Jurkat, Clone E6-1 (cell line): ENCODE results near the gene MICAL1.
"Not testable (repeated sequence)": the region's sequence is repeated elsewhere in the genome, so short reads cannot be mapped to it uniquely, and the experiment has no call there.

Experiments used
- DNase-seq: peaks from one replicate; pipeline ENCODE4 v3.0.0-alpha.2; 2011; ENCODE audit warnings: low read depth, low spot score
- H3K4me3 ChIP-seq: 2 replicates; pipeline ENCODE4 v1.5.1; 2011; ENCODE audit warnings: mild to moderate bottlenecking, low read length, control low read depth, moderate library complexity

The MICAL1 gene

DNA sequence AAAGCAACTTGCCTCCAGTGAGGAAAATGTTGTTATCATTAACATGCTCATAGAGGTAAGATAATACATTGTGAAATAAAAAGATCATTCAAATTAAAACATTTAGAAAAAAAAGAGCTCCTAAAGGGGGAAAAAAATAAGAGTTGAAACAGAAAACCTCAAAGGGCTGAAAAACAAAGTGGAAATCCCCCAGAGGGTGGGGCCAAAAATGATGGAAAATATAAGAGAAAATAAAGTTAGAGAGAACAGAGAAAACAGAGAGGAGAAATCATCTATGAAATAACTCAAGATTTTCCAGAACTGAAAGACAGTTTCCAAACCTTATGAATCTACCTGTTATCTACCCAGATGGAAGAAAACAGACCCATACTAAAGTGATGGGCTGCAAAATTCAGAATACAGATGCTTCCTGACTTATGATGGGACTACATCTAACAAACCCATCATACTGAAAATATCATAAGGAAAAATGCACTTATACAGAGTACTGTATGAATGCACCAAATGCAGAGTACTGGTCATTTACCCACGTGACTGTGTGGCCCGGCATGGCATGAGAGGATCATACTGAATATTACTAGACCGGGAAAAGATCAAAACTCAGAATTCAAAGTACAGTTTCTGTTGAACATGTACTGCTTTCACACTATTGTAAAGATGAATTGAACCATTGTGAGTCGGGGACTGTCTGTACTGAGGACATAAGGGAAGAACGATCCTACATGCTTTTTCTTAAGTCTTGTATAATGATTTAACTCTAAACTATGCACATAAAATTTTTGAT lies 23.5 kb upstream of the MICAL1 start:
- no peak for DNase-seq
- H3K4me3 ChIP-seq = no peak overlapping the region

DNA sequence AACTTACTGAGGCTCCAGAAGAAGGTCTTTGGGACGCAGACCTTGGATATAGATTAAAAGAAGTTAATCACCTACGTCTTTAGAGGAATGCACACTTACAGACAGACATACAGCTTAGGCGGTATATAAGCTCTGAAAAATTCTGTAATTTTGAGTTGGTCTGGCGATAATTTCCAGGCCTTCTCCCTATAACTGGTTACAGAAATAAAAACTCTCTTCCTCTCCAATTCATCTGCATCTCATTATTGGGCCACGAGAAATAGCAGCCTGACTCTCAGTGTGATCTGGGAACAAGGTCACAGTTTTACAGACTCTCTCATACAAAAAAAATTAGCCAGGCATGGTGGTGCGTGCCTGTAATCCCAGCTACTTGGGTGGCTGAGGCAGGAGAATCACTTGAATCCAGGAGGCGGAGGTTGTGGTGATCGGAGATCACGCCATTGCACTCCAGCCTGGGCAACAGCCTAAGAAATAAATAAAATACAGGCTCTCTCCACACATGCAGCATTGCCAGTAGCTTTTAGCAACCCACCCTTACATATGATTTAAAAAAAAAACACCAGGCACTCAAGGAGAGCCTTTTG lies 22.7 kb upstream of the MICAL1 start:
- no peak overlapping the region for H3K4me3 ChIP-seq
- DNase-seq = no peak

DNA sequence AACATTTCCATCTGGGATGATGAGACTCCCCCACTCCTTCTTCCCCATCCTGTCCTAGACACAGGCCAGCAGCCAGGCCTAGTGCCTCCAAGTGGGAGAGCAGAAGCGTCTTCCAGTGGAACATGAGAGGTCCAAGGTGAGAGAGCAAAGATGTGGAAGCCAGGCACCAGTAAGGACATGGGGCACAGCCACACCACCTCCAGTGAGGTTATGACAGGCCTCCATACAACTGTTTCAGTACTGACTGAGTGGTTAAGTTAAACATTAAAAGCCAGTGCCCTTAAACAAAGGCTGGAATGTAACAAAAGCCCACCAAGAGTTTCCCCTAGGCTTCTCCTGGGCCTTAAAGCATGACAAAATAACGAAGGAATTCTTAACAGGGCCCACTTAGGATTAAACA lies 22.2 kb upstream of the MICAL1 start:
- no peak for DNase-seq
- H3K4me3 ChIP-seq = no peak overlapping the region

DNA sequence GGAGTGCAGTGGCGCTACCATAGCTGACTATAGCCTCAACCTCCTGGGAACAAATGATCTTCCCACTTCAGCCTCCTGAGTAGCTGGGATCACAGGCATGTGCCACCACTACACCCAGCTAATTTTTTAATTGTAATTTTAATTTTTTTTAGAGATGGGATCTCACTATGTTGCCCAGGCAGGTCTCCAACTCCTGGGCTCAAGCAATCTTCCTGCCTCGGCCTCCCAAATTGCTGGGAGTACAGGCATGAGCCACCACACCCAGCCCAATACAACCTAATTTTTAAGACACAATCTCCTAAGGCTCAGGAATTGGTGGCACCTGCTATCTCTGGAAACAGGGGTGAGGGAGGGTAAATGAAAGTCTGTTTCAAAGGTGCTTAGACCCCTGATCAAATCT lies 21.6 kb upstream of the MICAL1 start:
- DNase-seq = no peak
- no peak overlapping the region for H3K4me3 ChIP-seq

DNA sequence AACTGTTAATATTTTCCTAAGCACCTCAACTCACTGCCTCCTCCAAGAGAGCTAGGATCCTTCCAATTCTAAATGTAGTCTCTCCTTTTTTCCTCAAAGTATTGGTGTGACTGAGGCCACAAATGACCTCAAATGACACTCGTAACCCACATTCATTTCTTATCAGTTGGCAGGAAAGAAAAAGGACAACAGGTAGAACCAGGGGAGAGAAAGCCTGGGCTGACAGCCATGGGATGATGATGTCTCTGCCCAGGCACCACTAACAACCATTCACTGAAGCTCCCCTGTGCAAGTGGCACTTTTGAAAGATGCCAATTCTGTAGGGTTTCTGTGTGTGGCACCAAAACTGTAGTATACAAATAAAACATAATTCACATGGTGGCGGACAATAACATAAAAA lies 20.1 kb upstream of the MICAL1 start:
- no peak for DNase-seq
- H3K4me3 ChIP-seq = no peak overlapping the region

DNA sequence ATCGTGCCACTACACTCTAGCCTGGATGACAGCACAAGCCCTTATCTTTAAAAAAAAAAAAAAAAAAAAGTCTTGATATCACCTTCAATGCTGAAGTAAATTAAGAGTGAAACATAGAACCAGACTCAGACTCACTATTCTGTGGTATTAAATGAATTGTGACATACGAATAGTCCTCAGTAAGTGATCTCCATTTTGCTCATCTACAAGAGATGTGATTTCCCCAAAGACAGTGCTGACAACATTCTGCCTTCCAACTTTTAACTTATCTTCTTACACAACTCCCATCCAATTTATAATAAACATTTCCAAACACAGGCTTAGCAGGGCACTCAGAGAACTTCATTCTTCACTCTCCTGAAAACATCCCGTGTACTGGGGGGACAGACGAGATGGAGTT lies 19.4 kb upstream of the MICAL1 start:
- no peak overlapping the region for H3K4me3 ChIP-seq
- DNase-seq = no peak

DNA sequence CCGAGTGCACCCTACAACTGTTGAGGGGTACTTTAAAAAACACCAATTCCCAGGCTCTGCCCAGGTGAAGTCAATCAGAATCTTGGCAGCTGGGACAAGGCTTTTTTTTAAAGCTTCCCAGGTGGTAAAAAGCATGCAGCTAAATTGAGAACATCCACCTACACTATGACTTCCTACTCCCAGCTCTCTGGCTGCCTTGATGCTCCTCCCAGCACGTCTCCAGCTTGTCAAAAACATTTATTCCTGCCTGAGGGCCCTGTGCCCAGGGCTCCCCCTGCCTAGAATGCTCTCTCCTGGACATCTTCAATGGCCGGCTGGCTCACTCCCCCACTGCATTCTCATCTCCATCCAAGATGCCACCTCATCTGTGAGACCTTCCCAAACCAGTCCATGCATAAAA lies 17.5 kb upstream of the MICAL1 start:
- H3K4me3 ChIP-seq = no peak overlapping the region
- no peak for DNase-seq

DNA sequence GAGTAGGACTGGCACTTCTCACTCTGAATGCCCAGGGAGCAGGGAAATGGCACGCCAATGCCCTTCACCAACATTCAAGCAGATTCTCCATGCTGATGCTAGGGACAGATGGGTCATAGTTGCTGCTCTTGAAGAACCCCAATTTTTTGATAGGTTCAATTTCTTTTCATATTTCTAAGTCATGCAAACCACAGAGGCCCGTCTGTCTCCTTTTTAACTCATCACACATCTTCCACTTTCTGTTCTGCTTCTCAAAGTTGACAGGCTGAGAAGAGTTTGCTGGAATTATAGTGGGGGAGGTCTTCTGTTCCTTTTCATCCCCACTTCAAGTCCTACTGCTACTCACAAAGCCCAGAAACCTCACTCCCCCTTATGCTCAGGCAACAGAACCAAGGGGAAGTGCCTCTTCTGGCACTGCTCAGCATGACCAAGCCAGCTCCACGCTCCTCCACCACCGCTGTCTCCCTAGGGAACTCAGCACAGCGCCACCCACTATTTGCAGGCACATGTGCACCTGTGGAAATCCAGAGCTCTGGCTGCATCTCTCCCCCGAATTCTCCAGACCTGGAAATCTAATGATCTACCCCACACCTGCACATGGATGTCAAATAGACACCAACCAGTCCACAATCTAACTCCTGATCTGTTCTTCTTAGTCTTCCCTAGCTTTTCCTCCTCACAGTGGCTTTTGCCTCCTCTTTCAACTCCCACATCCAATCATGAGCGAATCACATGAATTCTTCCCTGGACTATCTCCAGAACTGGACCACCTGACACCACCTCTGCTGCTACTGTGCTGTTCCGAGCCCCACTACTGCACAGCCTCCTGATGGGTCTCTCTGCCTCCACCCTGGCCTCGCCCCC lies 16.8 kb upstream of the MICAL1 start:
- no peak overlapping the region for H3K4me3 ChIP-seq
- no peak for DNase-seq

DNA sequence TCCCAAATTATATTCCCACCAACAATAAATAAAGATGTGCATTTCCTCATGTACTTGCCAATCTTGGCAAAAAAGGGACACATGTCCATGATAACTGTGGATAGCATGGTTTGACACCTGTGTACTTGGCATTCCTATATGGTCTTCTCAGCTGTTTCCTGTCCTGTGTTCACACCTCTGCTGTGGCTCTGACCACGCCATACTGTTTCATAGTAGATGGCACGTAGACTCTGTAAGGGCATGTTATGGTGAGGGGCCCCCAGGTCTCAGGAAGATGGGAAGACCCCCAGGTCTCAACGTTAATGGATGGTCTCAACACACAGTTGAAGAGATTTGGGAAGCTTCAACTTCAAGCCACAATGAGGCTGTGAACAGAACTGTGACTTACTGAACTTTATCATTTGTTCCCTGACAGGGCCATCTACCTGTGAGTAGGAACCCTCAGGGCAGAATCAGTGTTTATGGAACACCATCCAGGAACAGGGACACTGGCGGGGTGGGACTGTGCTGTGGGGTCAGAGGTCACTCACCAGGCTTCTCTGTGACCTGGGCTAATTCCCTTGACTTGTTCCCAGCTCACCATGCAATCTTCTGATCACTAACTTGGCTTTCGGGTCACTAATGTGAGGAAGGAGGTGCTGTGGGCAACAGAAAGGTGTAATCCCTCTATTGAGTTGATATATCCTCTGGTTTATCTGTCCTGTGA lies 15.7 kb upstream of the MICAL1 start:
- no peak overlapping the region for H3K4me3 ChIP-seq
- DNase-seq = no peak

DNA sequence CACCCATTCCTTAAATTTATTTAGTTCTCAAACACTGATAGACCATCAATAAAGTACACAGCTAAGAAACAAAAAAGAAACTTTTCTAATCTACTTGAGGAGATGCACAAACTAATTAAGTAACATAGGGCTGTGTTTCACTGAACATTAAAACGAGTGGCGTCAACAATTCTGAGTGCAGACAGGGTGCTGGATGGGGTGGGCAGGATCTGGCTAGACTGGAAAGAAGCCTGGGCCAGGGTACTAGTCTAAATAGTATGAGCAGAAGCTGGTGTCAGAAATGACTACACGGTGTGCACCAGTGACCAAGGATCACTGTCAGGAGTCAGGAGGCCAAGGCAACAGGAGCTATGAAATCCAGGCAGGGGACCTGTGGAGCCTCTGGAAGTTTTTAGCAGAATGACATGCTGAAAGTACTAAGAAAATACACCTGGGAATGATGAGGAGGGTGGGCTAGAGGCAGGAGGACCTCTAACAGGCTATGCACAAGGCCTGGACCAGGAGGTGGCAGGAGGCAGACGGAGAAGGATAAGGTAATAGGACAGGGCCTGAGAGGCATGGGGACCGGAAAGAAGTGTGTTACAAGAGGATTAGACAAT lies 14.1 kb upstream of the MICAL1 start:
- H3K4me3 ChIP-seq = no peak overlapping the region
- DNase-seq = no peak

DNA sequence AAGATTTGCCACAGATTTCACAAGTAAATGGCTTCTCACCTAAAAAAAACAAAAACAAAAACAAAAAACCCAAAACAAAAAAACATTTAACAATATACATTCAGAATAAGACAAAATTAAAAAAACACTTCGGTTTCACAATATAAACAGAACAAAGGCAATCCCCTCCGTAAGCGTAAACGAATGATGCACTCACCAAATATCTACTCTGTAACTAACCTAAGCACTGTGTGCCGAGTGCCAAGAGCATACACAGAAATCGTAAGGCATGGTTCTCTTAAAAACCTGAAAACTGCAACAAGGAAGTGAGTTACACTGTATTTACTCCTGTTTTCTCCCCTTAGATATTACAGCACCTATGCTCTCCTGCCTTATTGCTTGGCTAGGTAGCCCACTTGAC lies 12.1 kb upstream of the MICAL1 start:
- DNase-seq = no peak

DNA sequence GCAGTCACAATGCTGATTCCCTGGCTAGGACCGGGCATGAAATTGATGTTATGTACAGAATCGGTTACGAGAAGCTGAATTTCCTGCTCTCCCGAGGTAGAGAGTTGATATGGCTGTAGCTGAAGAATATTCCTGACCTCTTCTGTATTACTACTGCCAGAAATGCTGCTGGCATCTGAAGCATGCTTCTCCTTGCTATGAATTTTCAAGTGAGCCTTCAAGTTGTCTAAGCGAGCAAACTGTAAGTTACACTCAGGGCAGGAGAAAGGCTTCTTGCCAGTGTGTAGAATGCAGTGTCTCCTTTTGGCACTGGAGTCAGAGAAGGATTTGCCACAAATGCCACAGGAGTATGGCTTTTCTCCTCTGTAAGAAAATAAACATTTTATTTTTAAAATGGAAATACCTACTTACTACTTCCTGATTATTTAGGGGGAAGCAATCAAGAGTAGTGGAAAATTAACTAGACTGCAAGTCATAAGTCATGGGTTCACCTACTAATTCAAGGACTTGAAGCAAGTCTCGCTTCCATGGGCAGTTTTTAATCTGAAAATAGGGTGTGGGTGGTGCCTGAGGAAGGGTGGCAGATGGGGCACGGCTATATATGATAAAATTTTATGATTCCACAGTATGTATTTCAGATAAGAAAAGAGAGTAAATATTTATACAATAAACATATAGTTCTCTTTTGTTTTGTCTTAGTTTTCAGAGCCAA lies 10.8 kb upstream of the MICAL1 start:
- H3K4me3 ChIP-seq = no peak overlapping the region
- no peak for DNase-seq

More for the DNA sequence above, 12.1 kb upstream of the MICAL1 start:
- H3K4me3 ChIP-seq = no peak overlapping the region

DNA sequence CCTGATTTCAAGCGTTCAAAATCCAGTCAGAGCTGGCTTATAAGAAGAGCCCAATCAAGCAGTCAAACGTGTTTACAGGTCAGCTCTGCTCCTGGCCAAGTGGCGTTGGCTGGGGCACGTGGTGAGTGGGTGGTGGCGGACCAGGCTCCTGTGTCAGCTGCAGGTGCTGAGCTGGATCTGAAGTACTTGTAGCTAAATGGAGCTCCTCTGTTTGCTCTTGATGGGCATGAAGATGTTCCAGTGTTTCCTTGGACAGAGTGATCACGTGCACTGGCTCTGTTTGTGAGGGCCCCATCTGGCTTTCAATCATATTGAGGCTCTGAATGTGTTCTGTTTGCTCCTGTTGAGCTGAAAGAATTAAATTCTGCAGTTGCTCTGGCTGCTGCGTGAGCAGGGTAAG lies 10.2 kb upstream of the MICAL1 start:
- DNase-seq = no peak
- H3K4me3 ChIP-seq = no peak overlapping the region

DNA sequence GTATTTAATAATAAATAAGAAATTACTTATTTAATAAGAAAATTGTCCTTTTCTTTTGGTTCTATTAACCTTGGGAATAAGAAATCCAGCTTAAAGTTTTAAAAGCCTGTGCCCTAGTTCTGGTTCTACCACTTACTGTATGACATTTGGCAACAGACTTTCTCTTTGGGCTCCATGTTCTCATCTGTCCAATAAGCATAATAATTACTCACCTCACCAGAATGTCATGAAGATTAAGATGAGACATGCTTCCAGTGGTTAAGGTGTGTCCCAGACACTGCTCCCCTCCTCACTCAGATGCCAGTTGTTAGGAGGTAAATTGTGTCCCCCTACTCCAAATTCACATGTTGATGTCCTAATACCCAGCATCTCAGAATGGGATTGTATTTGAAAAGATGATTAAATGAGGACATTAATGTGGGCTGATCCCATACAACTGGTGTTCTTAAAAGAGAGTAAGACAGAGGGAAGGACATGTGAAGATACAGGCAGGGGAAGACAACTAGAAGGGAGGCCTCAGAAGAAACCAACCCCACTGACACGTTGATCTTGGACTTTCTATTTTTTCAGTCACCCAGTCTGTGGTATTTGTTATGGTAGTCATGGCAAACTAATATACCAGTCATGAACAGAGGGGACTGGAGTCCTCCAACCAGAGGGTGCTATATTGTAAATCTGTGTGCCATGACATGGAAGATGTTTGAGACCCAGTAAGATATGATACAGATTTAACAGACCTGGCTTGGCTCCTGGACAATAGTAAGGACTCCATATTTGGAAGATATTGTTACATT lies 6.4 kb upstream of the MICAL1 start:
- no peak for DNase-seq

DNA sequence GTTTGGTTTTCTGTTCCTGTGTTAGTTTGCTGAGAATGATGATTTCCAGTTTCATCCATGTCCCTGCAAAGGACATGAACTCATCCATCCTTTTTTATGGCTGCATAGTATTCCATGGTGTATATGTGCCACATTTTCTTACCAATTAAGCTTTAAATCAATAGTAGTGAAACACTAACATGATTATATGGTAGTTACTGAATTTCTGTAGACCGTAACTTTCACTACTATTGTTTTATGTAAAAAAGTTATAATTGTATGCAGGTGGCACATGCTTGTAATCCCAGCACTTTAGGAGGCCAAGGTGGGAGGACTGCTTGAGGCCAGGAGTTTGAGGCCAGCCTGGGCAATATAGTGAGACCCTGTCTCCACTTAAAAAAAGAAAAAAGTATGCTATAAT lies 5.6 kb upstream of the MICAL1 start:
- DNase-seq, H3K4me3 ChIP-seq: not testable (repeated sequence)

More for the DNA sequence above, 6.4 kb upstream of the MICAL1 start:
- H3K4me3 ChIP-seq = no peak overlapping the region

DNA sequence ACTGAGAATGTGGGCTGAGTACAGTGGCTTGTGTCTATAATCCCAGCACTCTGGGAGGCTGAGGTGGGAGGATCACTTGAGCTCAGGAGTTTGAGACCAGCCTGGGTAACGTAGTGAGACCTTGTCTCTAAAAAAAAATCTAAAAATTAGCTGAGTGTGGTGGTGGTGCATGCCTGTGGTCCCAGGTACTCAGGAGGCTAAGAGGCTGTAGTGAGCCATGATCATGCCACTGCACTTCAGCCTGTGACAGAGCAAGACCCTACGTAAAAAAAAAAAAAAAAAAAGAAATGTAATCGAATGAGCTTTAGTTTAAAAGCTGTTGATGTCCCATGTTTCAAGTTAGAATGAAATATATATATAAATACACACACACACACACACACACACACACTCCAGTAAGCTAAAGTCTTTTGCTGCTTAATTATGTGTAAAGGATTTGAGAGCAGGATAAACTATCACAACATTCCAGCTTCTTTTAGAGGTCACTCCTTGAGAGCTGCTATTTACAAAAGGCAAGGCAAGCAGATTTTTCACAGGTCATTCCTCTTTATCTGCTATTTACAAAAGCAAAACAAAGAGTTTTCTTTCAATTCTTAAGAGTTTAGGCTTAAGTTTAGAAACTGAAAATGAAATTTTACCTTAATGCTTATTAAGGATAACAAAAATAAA lies 4.7 kb upstream of the MICAL1 start:
- no peak for DNase-seq
- no peak overlapping the region for H3K4me3 ChIP-seq

DNA sequence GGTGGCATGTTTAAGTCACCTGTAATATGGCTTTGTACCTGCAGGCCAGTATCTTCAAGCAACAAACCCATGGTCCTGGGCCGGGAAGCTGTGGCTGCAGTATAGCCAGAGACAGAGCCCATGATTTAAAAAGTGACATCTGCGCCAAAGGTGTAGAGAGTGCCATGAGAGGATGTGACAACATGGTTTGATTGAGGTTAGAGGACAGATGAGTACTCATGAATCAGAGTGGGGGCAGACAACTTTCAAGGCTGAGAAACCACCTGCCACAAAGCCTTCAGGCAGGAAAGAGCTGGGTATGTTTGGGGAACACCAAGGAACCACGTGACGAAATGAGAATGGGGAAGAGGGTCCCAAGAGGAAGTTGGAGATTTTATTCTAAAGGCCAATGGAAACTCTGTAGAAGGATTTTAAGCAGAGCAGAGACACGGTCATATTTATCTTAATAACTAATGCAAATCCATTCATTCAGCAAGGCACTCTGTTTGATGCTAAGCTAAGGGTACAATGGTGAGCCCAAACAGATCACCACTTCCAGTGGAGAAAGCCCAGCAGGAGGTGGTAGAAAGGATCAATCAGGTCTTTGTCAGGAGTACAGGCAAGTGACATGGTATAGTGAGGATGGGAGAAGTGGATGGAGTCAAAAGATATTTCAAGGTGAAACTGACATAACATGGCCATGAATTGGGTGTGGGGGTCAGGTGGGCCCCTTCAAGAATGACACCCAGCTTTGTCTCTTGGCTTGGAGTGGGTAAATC lies 3.4 kb upstream of the MICAL1 start:
- no peak overlapping the region for H3K4me3 ChIP-seq
- DNase-seq = peak; percentile 73
